GM23248 (cell line): Measurements from ENCODE around the gene NFKBIA.

Experiments used
- EZH2 ChIP-seq: fragments of 200-600 bp; sonication (generic); IDR thresholded peaks from 2 replicates; pipeline ENCODE4 v1.6.1; 2018; ENCODE audit warnings: antibody characterized with exemption, mild to moderate bottlenecking; ENCODE audit not compliant: insufficient read depth, poor library complexity, severe bottlenecking
- EZH2phosphoT487 ChIP-seq: fragments of 200-600 bp; sonication (generic); IDR thresholded peaks from 2 replicates; pipeline ENCODE4 v1.6.1; 2018; ENCODE audit warnings: antibody characterized with exemption, moderate library complexity, mild to moderate bottlenecking, low read depth; ENCODE audit not compliant: insufficient read depth

DNA sequence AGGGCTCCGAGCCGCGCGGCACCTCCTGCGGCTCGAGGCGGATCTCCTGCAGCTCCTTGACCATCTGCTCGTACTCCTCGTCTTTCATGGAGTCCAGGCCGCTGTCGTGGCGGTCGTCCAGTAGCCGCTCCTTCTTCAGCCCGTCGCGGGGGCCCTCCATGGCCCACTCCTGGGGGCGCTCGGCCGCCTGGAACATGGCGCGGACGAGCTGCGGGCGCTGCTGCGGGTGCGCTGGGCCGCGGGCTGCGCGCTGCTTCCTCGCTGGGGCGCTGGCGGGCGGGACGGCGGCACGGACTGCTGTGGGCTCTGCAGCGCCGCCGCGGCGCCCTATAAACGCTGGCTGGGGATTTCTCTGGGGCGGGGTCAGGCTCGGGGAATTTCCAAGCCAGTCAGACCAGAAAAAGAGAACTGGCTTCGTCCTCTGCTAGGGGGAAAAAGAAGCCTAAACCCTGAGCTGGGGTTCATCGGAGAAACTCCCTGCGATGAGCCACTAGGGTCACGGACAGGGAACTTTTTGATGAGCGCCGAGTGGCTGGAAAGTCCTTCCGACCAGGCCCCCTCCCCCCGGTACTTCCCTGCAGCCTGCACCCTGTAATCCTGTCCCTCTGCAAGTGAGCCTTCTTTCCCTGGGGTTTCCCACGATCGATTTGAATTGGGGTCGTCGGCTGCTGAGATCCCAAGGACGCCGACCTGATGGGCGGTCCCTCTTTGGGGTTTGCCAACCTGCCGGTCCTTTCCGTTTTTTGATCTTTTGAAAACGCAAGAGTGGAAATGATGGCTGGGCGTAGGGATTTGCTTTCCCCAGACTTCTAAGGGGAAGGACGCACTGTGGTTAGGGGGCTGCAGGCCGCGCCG, at the start of gene NFKBIA:
- TF ChIP-seq EZH2phosphoT487, result no peak
- TF ChIP-seq EZH2, result no peak
